Prostate gland (tissue), 2 donors: ENCODE data around the gene PLSCR3.

Experiments used
- CTCF ChIP-seq, 4 experiments: fragments of 200-600 bp in 2 of 4; fragments of 450-650 bp in 2 of 4; sonication (generic) in 2 of 4; IDR thresholded peaks; 1 replicate in 3 of 4; 2 replicates in 1 of 4; pipeline ENCODE4 v1.5.1; 2016 to 2019; ENCODE audit warnings: antibody characterized with exemption in 4 of 4, mild to moderate bottlenecking in 2 of 4, moderate library complexity in 2 of 4
- POLR2AphosphoS5 ChIP-seq: sonication (generic); formaldehyde crosslinking; IDR thresholded peaks from one replicate; pipeline ENCODE4 v1.6.1; 2017; ENCODE audit warnings: antibody characterized with exemption

- TF ChIP-seq POLR2AphosphoS5 (no peak), CTCF (IDR thresholded peaks at IDR 0.05) (no peak)
Measured at GRCh38 chr17:7343250-7343649, 51.1 kb downstream of the PLSCR3 start.
